Right lobe of liver (tissue), 4 donors: Measurements from ENCODE around the gene CHIT1.

Source experiments
- POLR2A ChIP-seq: fragments of 450-650 bp; IDR thresholded peaks from one replicate; pipeline ENCODE4 v1.6.1; 2017; ENCODE audit warnings: antibody characterized with exemption, mild to moderate bottlenecking
- TF ChIP-seq, protein P1 (sequence below), 4 donors: fragments of 200-600 bp in 3 of 4; fragments of 450-650 bp in 1 of 4; IDR thresholded peaks; one replicate each; pipeline versions ENCODE4 v1.5.1 to v1.8.0; 2016 to 2022; ENCODE audit warnings: antibody characterized with exemption in 4 of 4, mild to moderate bottlenecking in 2 of 4
- donor health status: DM: no; HTN: no; CAD: no.
- donor health status: DM: no; HTN: no; CAD: no.
- donor health status: DM: no; HTN: yes; CAD: no.

GRCh38 chr1:203210988-203211387 lies 18.5 kb downstream of the CHIT1 start:
- TF ChIP-seq, protein P1, sequence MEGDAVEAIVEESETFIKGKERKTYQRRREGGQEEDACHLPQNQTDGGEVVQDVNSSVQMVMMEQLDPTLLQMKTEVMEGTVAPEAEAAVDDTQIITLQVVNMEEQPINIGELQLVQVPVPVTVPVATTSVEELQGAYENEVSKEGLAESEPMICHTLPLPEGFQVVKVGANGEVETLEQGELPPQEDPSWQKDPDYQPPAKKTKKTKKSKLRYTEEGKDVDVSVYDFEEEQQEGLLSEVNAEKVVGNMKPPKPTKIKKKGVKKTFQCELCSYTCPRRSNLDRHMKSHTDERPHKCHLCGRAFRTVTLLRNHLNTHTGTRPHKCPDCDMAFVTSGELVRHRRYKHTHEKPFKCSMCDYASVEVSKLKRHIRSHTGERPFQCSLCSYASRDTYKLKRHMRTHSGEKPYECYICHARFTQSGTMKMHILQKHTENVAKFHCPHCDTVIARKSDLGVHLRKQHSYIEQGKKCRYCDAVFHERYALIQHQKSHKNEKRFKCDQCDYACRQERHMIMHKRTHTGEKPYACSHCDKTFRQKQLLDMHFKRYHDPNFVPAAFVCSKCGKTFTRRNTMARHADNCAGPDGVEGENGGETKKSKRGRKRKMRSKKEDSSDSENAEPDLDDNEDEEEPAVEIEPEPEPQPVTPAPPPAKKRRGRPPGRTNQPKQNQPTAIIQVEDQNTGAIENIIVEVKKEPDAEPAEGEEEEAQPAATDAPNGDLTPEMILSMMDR (IDR thresholded peaks at IDR 0.05): no peak
- no peak for TF ChIP-seq POLR2A
